T-cell (primary cell): ENCODE data around the gene LRRC71. TPM values are rescaled to one million over a fixed set of nuclear protein-coding genes. Genes with fewer than 3 reads are reported as not detected.

Experiments
- ATAC-seq, 4 experiments: fragments of 200-7000 bp in 3 of 4; fragments of 150-1000 bp in 1 of 4; cut with Tn5 transposase; replicated peaks in 1 of 4; 1 replicate in 3 of 4; 2 replicates in 1 of 4; pipeline ENCODE4 v1.10.0; 2021; ENCODE audit warnings: moderate library complexity in 3 of 4, mild to moderate bottlenecking in 2 of 4, moderate number of reproducible peaks in 1 of 4
- CTCF ChIA-PET, 2 donors: fragments of 300-600 bp; sonication (Branson Sonifier 250); formaldehyde crosslinking; loops; one replicate each; lab custom pipeline; 2022; ENCODE audit warnings: antibody characterized with exemption in 2 of 2; lab: Charles Lee
- POLR2A ChIA-PET, 2 donors: fragments of 300-600 bp; sonication (Branson Sonifier 250); formaldehyde crosslinking; loops; one replicate each; lab custom pipeline; 2022; ENCODE audit warnings: antibody characterized with exemption in 2 of 2; lab: Charles Lee
- DNase-seq, 35 experiments: peaks; one replicate each; pipeline versions ENCODE4 v3.0.0 to v3.0.0-alpha.2; 2013 to 2023
- H3K27ac ChIP-seq: one replicate; pipeline ENCODE4 v1.5.1; 2013; ENCODE audit warnings: low read length
- H3K27me3 ChIP-seq, 2 experiments: replicated peaks in 1 of 2; 1 replicate in 1 of 2; 2 replicates in 1 of 2; pipeline versions ENCODE4 v1.6.1 to v1.7.0; 2013; ENCODE audit warnings: low read length in 1 of 2, mixed read lengths in 1 of 2; ENCODE audit not compliant: control insufficient read depth in 2 of 2, insufficient read depth in 2 of 2; ENCODE audit errors: extremely low read depth in 1 of 2
- H3K36me3 ChIP-seq, 2 donors: 1 replicate in 1 of 2; 2 replicates in 1 of 2; pipeline versions ENCODE4 v1.6.1 to v1.7.0; 2013; ENCODE audit warnings: low read length in 1 of 2; ENCODE audit not compliant: control insufficient read depth in 2 of 2, insufficient read depth in 1 of 2; ENCODE audit errors: extremely low read depth in 1 of 2
- H3K4me1 ChIP-seq, 2 experiments: 1 replicate in 1 of 2; 2 replicates in 1 of 2; pipeline versions ENCODE4 v1.6.1 to v1.7.0; 2013; ENCODE audit warnings: low read length in 2 of 2, mixed read lengths in 1 of 2; ENCODE audit not compliant: insufficient read depth in 2 of 2, control insufficient read depth in 1 of 2; ENCODE audit errors: extremely low read depth in 1 of 2
- H3K4me3 ChIP-seq, 2 donors: 1 replicate in 1 of 2; 2 replicates in 1 of 2; pipeline versions ENCODE4 v1.5.1 to v1.7.0; 2013; ENCODE audit warnings: mild to moderate bottlenecking in 2 of 2, low read length in 1 of 2, moderate library complexity in 1 of 2; ENCODE audit not compliant: control insufficient read depth in 1 of 2; ENCODE audit errors: extremely low read depth in 1 of 2
- H3K9me3 ChIP-seq: 2 replicates; pipeline ENCODE4 v1.7.0; 2013
- H3K27ac Mint-ChIP-seq, 2 donors: one replicate each; pipeline ENCODE4 v1.8.0; 2020 to 2021; ENCODE audit warnings: mild to moderate bottlenecking in 2 of 2, mixed read lengths in 2 of 2
- H3K27me3 Mint-ChIP-seq, 2 donors: one replicate each; pipeline ENCODE4 v1.8.0; 2021 to 2022; ENCODE audit warnings: mixed read lengths in 2 of 2
- H3K36me3 Mint-ChIP-seq: one replicate; pipeline ENCODE4 v1.8.0; 2021; ENCODE audit warnings: mixed read lengths
- H3K4me1 Mint-ChIP-seq, 3 donors: one replicate each; pipeline ENCODE4 v1.8.0; 2020 to 2022; ENCODE audit warnings: mixed read lengths in 3 of 3, mild to moderate bottlenecking in 1 of 3
- H3K4me3 Mint-ChIP-seq, 3 donors: one replicate each; pipeline ENCODE4 v1.8.0; 2020 to 2022; ENCODE audit warnings: mild to moderate bottlenecking in 3 of 3, mixed read lengths in 3 of 3, moderate library complexity in 3 of 3
- H3K9me3 Mint-ChIP-seq, 3 donors: one replicate each; pipeline ENCODE4 v1.8.0; 2020 to 2022; ENCODE audit warnings: mixed read lengths in 3 of 3
- WGBS: methylation state at CpG from one replicate; pipeline ENCODE4 v1.1.5; 2013; ENCODE audit warnings: missing lambda C conversion rate; ENCODE audit not compliant: insufficient coverage; 5-methylcytosine and 5-hydroxymethylcytosine counted together
- total RNA-seq, 35 experiments: library from RNA in 6 of 35; stranded (reverse) in 6 of 35; fragments of 120-200 nt in 1 of 35; gene quantifications; one replicate each; pipeline versions ENCODE4 v1.2.1 to v1.2.4 and lab custom pipeline; 2013 to 2026

The LRRC71 gene
- total RNA-seq, 5 donors from 2014 or later (not counting 1 experiment from before 2014, with no cell fraction given) = not detected

- Histone ChIP-seq H3K27me3 (peaks cover 0 to 79% of the 10 kb centered on the region in 2 experiments), H3K4me1 (peaks cover 0 to 7% of the 10 kb centered on the region in 2 experiments), H3K9me3 (no peaks in the 10 kb centered on the region), H3K36me3 (no peaks in the 10 kb centered on the region), H3K27ac (no peak overlapping the region), H3K4me3 (no peak overlapping the region)
- no peak overlapping the region for H3K27ac Mint-ChIP-seq
- no peak for ATAC-seq
- H3K4me3 Mint-ChIP-seq = no peak overlapping the region
- CTCF ChIA-PET = interaction anchor here in 1 of 2 donors (0.6 kb wide), 1 partner anchor 103 kb away, joined by 3 read pairs; no protein-coding TSS in a partner anchor
- H3K27me3 Mint-ChIP-seq = peaks cover 10 to 47% of the 10 kb centered on the region in 2 donors
- POLR2A ChIA-PET = no interaction called here
- H3K4me1 Mint-ChIP-seq = peaks cover 5 to 7% (median 6%) of the 10 kb centered on the region in 3 donors
- no peak for DNase-seq
- H3K36me3 Mint-ChIP-seq = no peaks in the 10 kb centered on the region
- WGBS = 89% methylated on average over 10 of the region's 12 CpGs
- H3K9me3 Mint-ChIP-seq = no peaks in the 10 kb centered on the region
These were observed 21.3 kb upstream of the LRRC71 start for GRCh38 chr1:156898971-156899664.

- H3K4me3 ChIP-seq = no peak overlapping the region
- Mint-ChIP-seq H3K4me1 (peaks cover 4 to 7% (median 6%) of the 10 kb centered on the region in 3 donors), H3K27me3 (peaks cover 10 to 39% of the 10 kb centered on the region in 2 donors), H3K36me3 (no peaks in the 10 kb centered on the region), H3K9me3 (no peaks in the 10 kb centered on the region), H3K27ac (no peak overlapping the region), H3K4me3 (no peak overlapping the region)
- no peak overlapping the region for H3K27ac ChIP-seq
- ATAC-seq = no peak
- peaks cover 0 to 6% of the 10 kb centered on the region in 2 experiments for H3K4me1 ChIP-seq
- no peak for DNase-seq
- no peaks in the 10 kb centered on the region for H3K9me3 ChIP-seq
- ChIA-PET POLR2A (no interaction called here), CTCF (interaction anchor here (0.5 to 0.6 kb wide), 2 partner anchors 104 to 233 kb away, joined by 3 to 4 read pairs; no protein-coding TSS in a partner anchor)
- H3K27me3 ChIP-seq = peaks cover 0 to 71% of the 10 kb centered on the region in 2 experiments
- WGBS = 91% methylated on average over 4 of the region's 12 CpGs
- no peaks in the 10 kb centered on the region for H3K36me3 ChIP-seq
These were observed 20.3 kb upstream of the LRRC71 start for GRCh38 chr1:156899956-156900718.

DNA sequence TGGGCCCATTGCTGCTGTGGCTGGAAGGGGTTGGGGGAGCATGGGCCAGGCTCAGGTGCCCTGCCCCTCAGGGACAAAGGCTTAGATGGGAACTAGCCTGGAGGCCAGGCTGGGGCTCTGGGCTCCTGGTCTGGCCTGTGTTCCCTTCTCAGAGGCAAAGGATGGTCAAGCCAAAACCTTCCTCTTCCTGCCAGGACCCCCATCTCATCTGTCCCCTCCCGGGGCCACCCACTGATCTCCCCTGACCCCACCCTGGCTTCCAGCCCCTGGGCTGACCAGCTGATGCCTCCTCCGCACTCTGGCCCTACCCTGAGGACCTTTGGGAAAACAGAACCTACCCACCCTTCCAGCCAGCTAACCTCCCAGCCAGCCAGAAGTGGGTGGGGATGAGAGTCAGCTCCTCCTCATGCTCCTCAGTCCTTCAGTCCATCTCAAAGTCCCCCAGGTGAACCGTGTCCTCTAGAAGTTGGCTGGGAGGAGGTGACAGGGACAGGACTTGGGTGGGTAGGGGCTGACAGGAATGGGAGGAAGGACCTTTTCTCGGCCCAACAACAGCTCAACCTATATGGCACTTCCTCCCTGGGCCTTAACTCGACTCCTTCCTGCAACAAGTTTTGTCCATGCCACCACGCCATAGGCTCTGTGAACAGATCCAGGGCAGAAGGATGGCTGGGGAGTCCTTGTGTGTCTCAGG is 19.4 kb upstream of the LRRC71 start:
- Mint-ChIP-seq H3K9me3 (no peaks in the 10 kb centered on the region), H3K27ac (no peak overlapping the region), H3K4me3 (no peak overlapping the region), H3K27me3 (peaks cover 10 to 35% of the 10 kb centered on the region in 2 donors), H3K36me3 (no peaks in the 10 kb centered on the region), H3K4me1 (peaks cover 4 to 7% (median 6%) of the 10 kb centered on the region in 3 donors)
- no peak for DNase-seq
- 75% methylated on average over 1 of the region's 6 CpGs for WGBS
- H3K27ac ChIP-seq = no peak overlapping the region
- peaks cover 0 to 64% of the 10 kb centered on the region in 2 experiments for H3K27me3 ChIP-seq
- peaks cover 0 to 6% of the 10 kb centered on the region in 2 experiments for H3K4me1 ChIP-seq
- no peaks in the 10 kb centered on the region for H3K36me3 ChIP-seq
- no peak for ATAC-seq
- CTCF ChIA-PET = interaction anchor here in 1 of 2 donors (0.7 kb wide), 1 partner anchor 56 kb away, joined by 3 read pairs; no protein-coding TSS in a partner anchor
- POLR2A ChIA-PET = no interaction called here
- no peaks in the 10 kb centered on the region for H3K9me3 ChIP-seq
- no peak overlapping the region for H3K4me3 ChIP-seq

- Mint-ChIP-seq H3K9me3 (no peaks in the 10 kb centered on the region), H3K36me3 (no peaks in the 10 kb centered on the region), H3K4me1 (peaks cover 4 to 7% (median 6%) of the 10 kb centered on the region in 3 donors), H3K27ac (no peak overlapping the region), H3K4me3 (no peak overlapping the region), H3K27me3 (peaks cover 10 to 34% of the 10 kb centered on the region in 2 donors)
- no peak for ATAC-seq
- no peak overlapping the region for H3K27ac ChIP-seq
- WGBS = 86% methylated on average over 1 of the region's 4 CpGs
- POLR2A ChIA-PET = no interaction called here
- H3K9me3 ChIP-seq = no peaks in the 10 kb centered on the region
- no peak overlapping the region for H3K4me3 ChIP-seq
- no peaks in the 10 kb centered on the region for H3K36me3 ChIP-seq
- CTCF ChIA-PET = interaction anchor here in 1 of 2 donors (0.7 kb wide), 1 partner anchor 55 kb away, joined by 3 read pairs; no protein-coding TSS in a partner anchor
- no peak for DNase-seq
- peaks cover 0 to 65% of the 10 kb centered on the region in 2 experiments for H3K27me3 ChIP-seq
- H3K4me1 ChIP-seq = peaks cover 0 to 6% of the 10 kb centered on the region in 2 experiments
These were observed 18.9 kb upstream of the LRRC71 start for GRCh38 chr1:156901590-156901900.

DNA sequence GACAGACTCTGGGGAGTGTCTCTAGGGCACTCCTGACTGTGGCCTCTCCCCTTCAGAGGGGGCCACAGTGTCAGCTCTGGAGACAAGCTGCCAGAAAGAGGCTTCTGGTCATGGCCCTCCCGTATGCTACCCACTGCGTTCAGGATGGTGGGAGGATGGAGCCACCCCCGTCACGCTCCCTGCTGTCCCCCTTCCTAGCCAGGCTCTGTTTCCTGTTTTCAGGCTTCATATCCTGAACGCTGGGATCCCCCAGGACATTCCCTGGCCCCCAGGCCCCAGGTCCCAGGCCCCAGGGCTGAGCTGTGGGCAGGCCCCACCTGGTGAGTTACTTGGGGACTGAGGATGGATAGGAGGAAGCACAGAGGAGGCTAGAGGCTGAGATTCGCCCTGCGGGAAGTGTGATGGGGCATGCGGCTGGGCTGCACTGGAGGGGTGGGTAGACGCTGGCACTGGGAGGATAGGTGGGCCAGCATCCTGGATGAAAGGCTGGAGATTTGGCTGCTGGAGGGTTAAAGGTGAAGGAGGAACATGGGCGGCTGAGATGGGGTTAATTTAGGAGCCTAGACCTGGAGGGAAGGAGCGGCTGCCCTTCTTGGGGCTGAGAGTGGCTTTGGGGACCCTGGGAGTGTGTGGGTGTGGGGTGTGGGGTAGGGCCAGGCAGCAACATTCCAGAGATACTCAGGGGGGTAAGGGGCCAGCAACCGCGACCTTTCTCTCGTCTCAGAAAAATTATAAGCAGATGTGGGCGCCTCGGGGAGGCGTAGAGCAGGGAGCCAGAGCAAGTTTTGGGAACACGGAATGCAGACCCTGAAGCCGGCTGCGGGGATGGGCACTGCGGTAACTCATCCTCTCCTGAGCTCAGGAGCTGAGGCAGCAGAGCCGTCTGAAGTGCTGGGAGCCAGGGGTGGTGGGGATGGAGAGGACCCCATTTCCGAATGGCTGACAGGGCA is 18.2 kb upstream of the LRRC71 start:
- DNase-seq = no peak
- Mint-ChIP-seq H3K36me3 (no peaks in the 10 kb centered on the region), H3K27me3 (peaks cover 14 to 35% of the 10 kb centered on the region in 2 donors), H3K4me1 (peaks cover 4 to 7% (median 6%) of the 10 kb centered on the region in 3 donors), H3K9me3 (no peaks in the 10 kb centered on the region), H3K4me3 (no peak overlapping the region), H3K27ac (no peak overlapping the region)
- WGBS = 83% methylated on average over 19 of the region's 23 CpGs
- H3K36me3 ChIP-seq = no peaks in the 10 kb centered on the region
- H3K9me3 ChIP-seq = no peaks in the 10 kb centered on the region
- POLR2A ChIA-PET = no interaction called here
- no peak overlapping the region for H3K4me3 ChIP-seq
- H3K27me3 ChIP-seq = peaks cover 0 to 65% of the 10 kb centered on the region in 2 experiments
- H3K4me1 ChIP-seq = peaks cover 0 to 6% of the 10 kb centered on the region in 2 experiments
- ATAC-seq = no peak
- CTCF ChIA-PET = interaction anchor here in 1 of 2 donors (0.6 kb wide), 1 partner anchor 10 kb away, joined by 3 read pairs; no protein-coding TSS in a partner anchor
- no peak overlapping the region for H3K27ac ChIP-seq
